Activated naive CD4-positive, alpha-beta T cell treated with anti-CD3 and anti-CD28 coated beads, Interleukin-2, amount 50 U/mL, for 16 hours (primary cell): Measurements from ENCODE around the gene MRC2.

Experiments used
- DNase-seq: peaks from one replicate; pipeline ENCODE4 v3.0.0-alpha.2; 2020

The MRC2 gene

GRCh38 chr17:62641951-62642350, 14.5 kb downstream of the MRC2 start:
- DNase-seq: no peak

GRCh38 chr17:62643496-62643895, 16.0 kb downstream of the MRC2 start:
- no peak for DNase-seq

- no peak for DNase-seq
These were observed 17.2 kb downstream of the MRC2 start for GRCh38 chr17:62644487-62645173.

DNA sequence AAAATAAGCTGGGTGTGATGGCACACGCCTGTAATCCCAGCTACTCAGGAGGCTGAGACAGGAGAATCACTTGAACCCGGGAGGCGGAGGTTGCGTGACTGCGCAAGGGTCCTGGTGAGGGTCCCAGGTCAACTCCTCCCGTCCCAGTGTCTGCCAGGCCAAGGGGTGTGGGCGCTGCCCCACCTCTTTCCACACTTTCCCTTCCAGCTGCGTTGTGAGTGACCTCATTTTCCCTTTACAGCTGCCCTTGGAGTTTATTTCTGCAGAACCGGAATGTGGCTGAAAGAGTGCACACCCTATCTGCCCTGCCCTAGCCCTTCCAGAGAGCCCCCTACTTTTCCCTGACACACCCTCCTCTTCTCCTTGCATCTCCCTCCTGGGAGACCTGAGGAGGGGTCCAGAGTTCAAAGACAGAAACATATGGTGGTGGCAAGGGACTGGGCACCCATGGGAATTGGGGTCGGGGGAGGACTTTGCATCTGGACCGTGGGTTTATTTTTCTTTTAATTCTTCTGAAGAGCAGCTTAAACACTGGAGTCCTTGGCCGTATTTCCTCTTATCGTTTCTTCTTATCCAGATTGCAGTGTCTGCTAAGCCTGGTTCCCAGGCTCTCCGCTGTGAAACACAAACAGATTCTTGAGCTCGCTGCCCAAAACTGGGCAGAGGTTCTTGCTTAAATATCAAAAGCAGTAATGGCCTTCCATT, 20.9 kb downstream of the MRC2 start:
- DNase-seq: no peak

- DNase-seq: no peak
These were observed 21.5 kb downstream of the MRC2 start for GRCh38 chr17:62648956-62649294.

GRCh38 chr17:62649570-62649969, 22.1 kb downstream of the MRC2 start:
- DNase-seq: no peak

DNA sequence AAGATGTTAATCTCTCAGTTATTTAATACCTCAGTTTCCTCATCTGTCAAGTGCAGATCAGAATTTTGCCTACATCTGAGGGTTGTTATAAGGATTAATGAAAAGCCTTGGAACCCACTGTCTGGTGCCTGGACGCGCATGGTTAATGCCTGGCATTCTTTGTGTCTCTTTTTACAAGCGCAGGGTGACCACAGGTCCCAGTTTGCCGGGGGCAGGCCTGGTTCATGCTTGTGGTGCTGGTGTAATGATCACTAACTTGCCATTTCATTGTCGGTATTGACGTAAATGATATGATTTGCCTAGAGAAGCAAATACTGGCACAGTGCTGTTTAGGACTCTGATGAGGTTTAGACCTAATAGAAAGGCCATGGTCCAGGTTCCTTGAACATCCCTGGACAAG, 23.1 kb downstream of the MRC2 start:
- no peak for DNase-seq

GRCh38 chr17:62652251-62653001, 25.0 kb downstream of the MRC2 start:
- peak; percentile 27 for DNase-seq

- DNase-seq: peak; percentile 88
These were observed 25.7 kb downstream of the MRC2 start for GRCh38 chr17:62653002-62653825.

DNA sequence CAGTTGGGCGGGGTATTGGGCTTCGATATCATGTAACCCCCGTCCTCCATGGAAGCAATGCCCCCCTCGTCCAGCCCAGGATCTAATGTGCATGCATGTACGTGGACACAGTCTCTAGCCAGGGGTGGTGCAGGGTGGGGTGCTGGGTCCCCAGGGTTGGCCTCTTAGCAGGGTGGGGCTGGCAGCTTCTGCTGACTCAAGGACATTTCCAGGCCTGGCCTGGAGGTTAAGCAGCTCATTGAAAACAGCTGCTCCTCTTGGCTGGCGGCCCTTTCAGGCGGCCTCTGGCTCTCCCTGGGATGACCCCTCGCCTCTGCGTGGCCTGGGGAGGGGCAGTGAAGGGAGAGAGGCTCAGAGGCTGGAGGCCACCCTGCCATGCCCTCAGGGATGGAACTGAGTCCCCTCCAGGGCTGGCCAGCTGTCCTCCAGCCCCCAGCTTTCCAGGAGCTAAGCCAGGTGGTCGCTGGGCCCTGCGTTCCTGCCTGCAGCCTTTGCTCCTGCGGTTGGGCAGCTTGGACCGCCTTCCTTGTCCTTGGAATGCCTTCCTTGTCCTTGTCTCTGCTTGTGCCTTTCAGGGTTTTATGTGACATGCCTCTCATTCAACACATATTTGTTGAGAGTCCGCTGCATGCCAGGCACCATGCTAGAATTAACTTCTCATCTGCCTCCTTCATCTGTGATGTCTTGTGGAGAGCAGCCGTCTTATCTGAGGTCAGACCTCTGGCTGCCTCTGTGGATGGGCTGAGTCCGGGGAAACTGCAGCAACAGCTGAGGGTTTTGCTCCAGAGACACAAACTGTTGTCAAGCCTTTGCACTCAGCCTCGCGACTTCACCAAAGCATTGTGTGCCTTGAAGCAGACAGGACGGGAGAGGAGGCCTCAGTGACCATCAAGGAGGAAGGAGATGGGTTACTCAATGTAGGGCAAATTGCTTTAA, 26.6 kb downstream of the MRC2 start:
- no peak for DNase-seq

GRCh38 chr17:62655656-62656055, 28.2 kb downstream of the MRC2 start:
- DNase-seq: no peak

GRCh38 chr17:62656446-62656845, 29.0 kb downstream of the MRC2 start:
- no peak for DNase-seq

DNA sequence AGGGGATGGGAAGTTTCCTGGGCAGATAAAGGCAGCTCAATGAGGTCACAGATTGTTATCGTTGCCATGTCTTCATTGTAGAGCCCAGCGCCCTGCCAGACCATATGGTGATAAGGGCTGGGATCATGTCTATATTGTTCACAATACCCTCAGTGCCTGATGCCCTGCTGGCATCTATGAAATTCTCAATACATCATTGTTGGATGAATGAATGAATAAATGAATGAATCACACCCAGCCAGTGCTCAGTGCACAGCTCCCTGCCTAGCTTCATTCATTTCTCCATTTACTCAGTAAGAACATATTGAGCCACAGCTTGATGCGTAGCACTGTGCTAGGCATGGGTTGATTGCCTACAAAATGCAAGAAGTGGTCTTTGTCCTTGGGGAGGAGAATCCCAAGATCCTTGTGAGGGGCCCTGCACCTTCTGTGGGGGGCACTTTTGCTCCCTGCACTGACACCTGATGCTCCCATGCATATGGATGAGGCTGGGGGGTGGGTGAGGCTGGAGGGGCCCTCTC, 29.7 kb downstream of the MRC2 start:
- DNase-seq: no peak

DNA sequence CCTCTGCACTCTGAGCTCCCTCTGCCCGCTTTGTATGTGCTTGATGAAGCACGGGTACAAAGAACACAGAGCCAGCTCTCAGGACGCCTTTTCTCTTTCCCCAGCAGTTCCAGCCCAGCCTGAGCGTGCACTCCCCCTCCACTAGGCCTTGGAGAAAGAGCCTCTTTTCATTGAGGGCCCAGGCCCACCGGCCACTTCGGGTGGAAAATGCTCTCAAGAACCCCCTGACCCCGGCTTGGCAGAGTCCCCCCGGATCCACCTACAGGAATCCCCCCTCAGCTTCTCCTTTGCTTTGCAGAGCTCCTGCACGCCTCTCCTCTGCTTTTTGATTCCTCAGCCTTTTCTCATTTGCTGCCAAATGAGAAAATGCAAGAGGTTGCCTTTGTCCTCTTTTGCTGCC, 30.2 kb downstream of the MRC2 start:
- no peak for DNase-seq

GRCh38 chr17:62658136-62658920, 30.9 kb downstream of the MRC2 start:
- no peak for DNase-seq

- no peak for DNase-seq
These were observed 33.2 kb downstream of the MRC2 start for GRCh38 chr17:62660629-62661118.

- no peak for DNase-seq
These were observed 33.9 kb downstream of the MRC2 start for GRCh38 chr17:62661337-62661736.

DNA sequence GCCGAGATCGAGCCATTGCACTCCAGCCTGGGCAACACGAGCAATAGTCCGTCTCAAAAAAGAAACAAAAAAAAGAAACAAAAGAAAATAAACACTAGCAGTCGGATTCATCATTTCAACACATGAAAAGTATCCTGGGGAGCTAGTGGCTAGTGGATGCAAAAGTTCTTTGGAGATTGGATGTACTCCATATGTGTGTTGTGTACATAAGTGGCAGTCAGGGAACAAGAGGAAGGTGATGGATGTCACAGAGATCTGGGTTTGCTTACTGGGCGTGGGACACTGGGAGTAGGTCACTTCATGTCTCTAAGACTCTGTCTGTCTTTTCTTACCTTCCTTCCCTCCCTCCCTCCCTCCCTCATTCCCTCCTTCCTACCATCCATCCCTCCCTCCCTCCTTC, 35.4 kb downstream of the MRC2 start:
- no peak for DNase-seq

GRCh38 chr17:62663304-62663703, 35.8 kb downstream of the MRC2 start:
- no peak for DNase-seq

DNA sequence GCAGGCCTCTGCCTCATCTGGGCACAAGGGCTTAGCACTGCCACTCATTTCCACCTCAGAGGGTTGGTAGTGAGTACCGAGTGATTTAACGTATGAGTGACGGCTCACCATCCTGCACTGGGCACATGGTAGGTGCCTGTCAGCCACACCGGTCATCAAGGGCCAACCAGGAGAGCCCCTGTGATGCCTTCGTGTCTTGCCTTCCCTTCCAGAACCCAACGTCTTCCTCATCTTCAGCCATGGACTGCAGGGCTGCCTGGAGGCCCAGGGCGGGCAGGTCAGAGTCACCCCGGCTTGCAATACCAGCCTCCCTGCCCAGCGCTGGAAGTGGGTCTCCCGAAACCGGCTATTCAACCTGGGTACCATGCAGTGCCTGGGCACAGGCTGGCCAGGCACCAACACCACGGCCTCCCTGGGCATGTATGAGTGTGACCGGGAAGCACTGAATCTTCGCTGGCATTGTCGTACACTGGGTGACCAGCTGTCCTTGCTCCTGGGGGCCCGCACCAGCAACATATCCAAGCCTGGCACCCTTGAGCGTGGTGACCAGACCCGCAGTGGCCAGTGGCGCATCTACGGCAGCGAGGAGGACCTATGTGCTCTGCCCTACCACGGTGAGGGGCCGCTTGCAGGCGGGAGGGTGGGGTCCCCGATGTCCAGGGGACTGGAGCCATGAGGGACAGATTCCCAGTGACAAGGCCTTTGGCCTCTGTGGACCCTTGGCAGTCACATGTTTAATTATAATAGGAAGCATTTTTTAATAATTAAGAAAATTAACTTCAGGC, 37.1 kb downstream of the MRC2 start:
- no peak for DNase-seq
